ENCODE results near the gene CKLF. TPM values are rescaled to one million over a fixed set of nuclear protein-coding genes. Genes with fewer than 3 reads are reported as not detected.

Gene CKLF
- total RNA-seq, 1 experiment from 2014 or later, result 21.0 TPM

GRCh38 chr16:66578651-66579531, 26.5 kb downstream of the CKLF start, which contains the start of gene CMTM2:
TSS of gene CMTM2 (plus strand) at chr16:66579463. CDS start at chr16:66579608, 145 bp downstream.
- peaks cover 49% of the 10 kb centered on the region for H3K27me3 Mint-ChIP-seq (ENCODE audit: low read depth)
- H3K4me1 Mint-ChIP-seq, result peaks cover 27% of the 10 kb centered on the region
- DNase-seq (ENCODE audit: low spot score) (peak; percentile 53), ATAC-seq (peak; percentile 70)
- H3K36me3 Mint-ChIP-seq, result no peaks in the 10 kb centered on the region
- CTCF ChIA-PET, result interaction anchor here (0.5 to 2.6 kb wide), 9 partner anchors 8 to 235 kb away, joined by 3 to 23 read pairs (median 5); partner anchors contain the start of gene CKLF
- POLR2A ChIA-PET, result interaction anchor here (1.2 to 1.7 kb wide), 2 partner anchors 11 to 27 kb away, joined by 3 to 5 read pairs; partner anchors contain the start of gene CKLF
- H3K27ac Mint-ChIP-seq, result no peak within 1 kb of the TSS
- H3K9me3 Mint-ChIP-seq, result no peaks in the 10 kb centered on the region
- peak within 1 kb of the TSS; percentile 60 for H3K4me3 Mint-ChIP-seq
- peak; percentile 48; the same call in 1 of the 2 replicates for TF ChIP-seq FOXP1 (CRISPR knock-in tag; IDR thresholded peaks at IDR 0.05; ENCODE audit: borderline replicate concordance)
- TF ChIP-seq CREM (CRISPR knock-in tag; IDR thresholded peaks at IDR 0.05), result 0 out of 2 replicates have a peak, but pooled peaks have one; percentile 36
- TF ChIP-seq ESRRA (CRISPR knock-in tag; IDR thresholded peaks at IDR 0.05; ENCODE audit: borderline replicate concordance), result no peak
- TF ChIP-seq MAX (CRISPR knock-in tag; IDR thresholded peaks at IDR 0.05), result peak; percentile 80

- ChIA-PET CTCF (interaction anchor here (1.3 to 2.6 kb wide), 3 partner anchors 8 to 70 kb away, joined by 3 to 23 read pairs (median 5); no protein-coding TSS in a partner anchor), POLR2A (no interaction called here)
- Mint-ChIP-seq H3K4me3 (no peak overlapping the region), H3K36me3 (no peaks in the 10 kb centered on the region), H3K4me1 (peaks cover 29% of the 10 kb centered on the region), H3K9me3 (no peaks in the 10 kb centered on the region), H3K27me3 (ENCODE audit: low read depth) (peaks cover 49% of the 10 kb centered on the region), H3K27ac (no peak overlapping the region)
- no peak for DNase-seq (ENCODE audit: low spot score)
- ATAC-seq, result peak; percentile 63
- TF ChIP-seq AR (CRISPR knock-in tag; IDR thresholded peaks at IDR 0.05), result no peak
- TF ChIP-seq ZNF121 (CRISPR knock-in tag; IDR thresholded peaks at IDR 0.05), result no peak
- no peak for TF ChIP-seq ZNF532 (CRISPR knock-in tag; IDR thresholded peaks at IDR 0.05; ENCODE audit: borderline replicate concordance)
- no peak for TF ChIP-seq STAT6 (CRISPR knock-in tag; conservative IDR thresholded peaks at IDR 0.05; ENCODE audit: low read depth)
- TF ChIP-seq CREM (CRISPR knock-in tag; IDR thresholded peaks at IDR 0.05), result no peak
- no peak for TF ChIP-seq NR2C2 (CRISPR knock-in tag; IDR thresholded peaks at IDR 0.05)
- no peak for TF ChIP-seq GTF2I (CRISPR knock-in tag; conservative IDR thresholded peaks at IDR 0.05)
- no peak for TF ChIP-seq EMX1 (CRISPR knock-in tag; IDR thresholded peaks at IDR 0.05)
- no peak for TF ChIP-seq ELF4 (CRISPR knock-in tag; IDR thresholded peaks at IDR 0.05; ENCODE audit: low read depth)
- no peak for TF ChIP-seq GABPB1 (CRISPR knock-in tag; IDR thresholded peaks at IDR 0.05)
- no peak for TF ChIP-seq NR3C1 (CRISPR knock-in tag; conservative IDR thresholded peaks at IDR 0.05; ENCODE audit: low read depth)
- TF ChIP-seq SMAD3 (CRISPR knock-in tag; IDR thresholded peaks at IDR 0.05; ENCODE audit: borderline replicate concordance), result no peak
- no peak for TF ChIP-seq ZNF138 (CRISPR knock-in tag; conservative IDR thresholded peaks at IDR 0.05)
- TF ChIP-seq JAZF1 (CRISPR knock-in tag; IDR thresholded peaks at IDR 0.05), result no peak
These were observed 28.3 kb downstream of the CKLF start for GRCh38 chr16:66580605-66581209.

Measured in WTC11 (cell line).